Heart left ventricle (tissue), 16 donors: ENCODE results near the gene CYP1B1. TPM values are rescaled to one million over a fixed set of nuclear protein-coding genes. Genes with fewer than 3 reads are reported as not detected.
"Not testable (repeated sequence)": the region's sequence is repeated elsewhere in the genome, so short reads cannot be mapped to it uniquely, and the experiment has no call there.

Source experiments
- ATAC-seq, 4 donors: fragments of 200-7000 bp; cut with Tn5 transposase; one replicate each; pipeline ENCODE4 v1.9.1; 2020 to 2022; ENCODE audit warnings: moderate library complexity in 4 of 4, mild to moderate bottlenecking in 3 of 4, moderate number of reproducible peaks in 1 of 4
- DNase-seq, 5 donors: peaks; one replicate each; pipeline ENCODE4 v3.0.0-alpha.2; 2020
- H3K27ac ChIP-seq, 12 donors: fragments of 200-600 bp; sonication (generic) in 4 of 12; one replicate each; pipeline versions ENCODE4 v1.5.0 to v1.8.0; 2016 to 2022; ENCODE audit warnings: mild to moderate bottlenecking in 2 of 12
- H3K27me3 ChIP-seq, 9 donors: fragments of 200-600 bp; sonication (generic) in 2 of 9; one replicate each; pipeline versions ENCODE4 v1.5.1 to v1.8.0; 2016 to 2022; ENCODE audit warnings: mild to moderate bottlenecking in 3 of 9
- H3K36me3 ChIP-seq, 9 donors: fragments of 200-600 bp; sonication (generic) in 2 of 9; one replicate each; pipeline versions ENCODE4 v1.5.0 to v1.8.0; 2018 to 2022; ENCODE audit warnings: mild to moderate bottlenecking in 2 of 9
- H3K4me1 ChIP-seq, 12 donors: fragments of 200-600 bp; sonication (generic) in 4 of 12; one replicate each; pipeline versions ENCODE4 v1.5.0 to v1.8.0; 2016 to 2022; ENCODE audit warnings: mild to moderate bottlenecking in 3 of 12
- H3K4me3 ChIP-seq, 12 donors: fragments of 200-600 bp; sonication (generic) in 4 of 12; one replicate each; pipeline versions ENCODE4 v1.5.0 to v1.8.0; 2017 to 2022; ENCODE audit warnings: mild to moderate bottlenecking in 9 of 12, moderate library complexity in 4 of 12
- H3K9me3 ChIP-seq, 12 donors: fragments of 200-600 bp; sonication (generic) in 4 of 12; one replicate each; pipeline versions ENCODE4 v1.5.0 to v1.8.0; 2016 to 2022; ENCODE audit warnings: mild to moderate bottlenecking in 1 of 12
- CTCF ChIP-seq, 12 donors: fragments of 200-600 bp; sonication (generic) in 4 of 12; IDR thresholded peaks; one replicate each; pipeline versions ENCODE4 v1.5.0 to v1.8.0; 2018 to 2022; ENCODE audit warnings: antibody characterized with exemption in 12 of 12, mild to moderate bottlenecking in 5 of 12
- POLR2A ChIP-seq, 2 donors: fragments of 450-650 bp; IDR thresholded peaks; one replicate each; pipeline ENCODE4 v1.6.1; 2017; ENCODE audit warnings: antibody characterized with exemption in 2 of 2, mild to moderate bottlenecking in 2 of 2, moderate library complexity in 2 of 2
- WGBS, 4 donors: extraction: QIAGEN DNeasy Blood & Tissue Kit in 2 of 4; methylation state at CpG; one replicate each; pipeline versions ENCODE4 v1.1.5 to v1.1.7; 2013 to 2018; 5-methylcytosine and 5-hydroxymethylcytosine counted together
- intact Hi-C, 10 donors: fragments of 100-400 bp; cut with DNase I; formaldehyde crosslinking; loops; one replicate each; pipeline versions ENCODE4 v1.11.1 to v1.14.2; 2022
- polyA plus RNA-seq, 2 donors: library from polyadenylated mRNA; stranded (reverse); fragments of 200-250 nt; gene quantifications; one replicate each; pipeline ENCODE4 v1.2.3, GENCODE V29; 2013
- total RNA-seq, 9 donors: library from RNA; depleted of rRNA in 2 of 9; stranded (reverse); fragments of >200 nt in 2 of 9; fragmentation: NEBNext Ultra II Directional in 3 of 9; extraction: Animal tissue kit (Norgen Biotek cat#: 25700) in 3 of 9; gene quantifications; one replicate each; pipeline versions ENCODE4 v1.1.0 to v1.2.4, GENCODE V29; 2016 to 2023
- donor health status: ischemic (EF 13 %, LVEDD 7.1; RV severe dilation, severe dysfunction).
- donor health status: healthy with polysubstance abuse.
- donor health status: DM: no; HTN: yes; CAD: no.
- donor health status: DM: no; HTN: no; CAD: no.
- donor health status: ischemic (EF 25% LVEDD 6.9; RV normal size, moderate dysfunction).
- donor health status: ischemic (EF 25% LVEDD 5.7; RV mildly dilated, moderate dysfunction).
- donor health status: healthy.
- donor health status: DM: yes; HTN: yes; CAD: no.
- donor health status: ischemic (EF 35%, LVEDD 5.7; RV mildly dilated, moderate dysfunction).
- donor health status: nonischemic (EF 11% LVEDD 7.7; RV severe dilation, severe dysfunction).
- donor health status: DM: yes; HTN: yes; CAD: no.
- donor health status: PGD.
- donor health status: ischemic (EF 29% LVEDD 5.4; RV normal size, mild dysfunction).
- donor health status: nonischemic (EF 23%, LVEDD 6.1; RV moderate dilation, normal function).

Gene CYP1B1
- total and polyA plus RNA-seq, 11 donors: 3.9 to 68.8 (median 20.5) TPM

GRCh38 chr2:38091760-38092159 lies 15.8 kb upstream of the CYP1B1 start:
- Histone ChIP-seq H3K36me3 (no peaks in the 10 kb centered on the region), H3K4me3 (no peak overlapping the region), H3K4me1 (peaks cover 0 to 57% (median 33%) of the 10 kb centered on the region in 12 donors), H3K27ac (peak overlapping the region; percentile 15 to 89 (median 74)), H3K9me3 (no peaks in the 10 kb centered on the region), H3K27me3 (peaks cover 0 to 5% (median 0%) of the 10 kb centered on the region in 9 donors)
- intact Hi-C loops: no loop called here
- ATAC-seq (no peak), DNase-seq (no peak)
- WGBS, 4 donors: 80 to 91% (median 82%) methylated on average over 5 of the region's 5 CpGs
- TF ChIP-seq CTCF (IDR thresholded peaks at IDR 0.05) (no peak), POLR2A (IDR thresholded peaks at IDR 0.05) (no peak)

- Histone ChIP-seq H3K27me3 (peaks cover 0 to 5% (median 0%) of the 10 kb centered on the region in 9 donors), H3K4me3 (no peak overlapping the region), H3K4me1 (peaks cover 0 to 49% (median 25%) of the 10 kb centered on the region in 12 donors), H3K36me3 (no peaks in the 10 kb centered on the region), H3K9me3 (no peaks in the 10 kb centered on the region), H3K27ac (peak overlapping the region in 6 of 12 donors; percentile 71 to 89 (median 84))
- WGBS, 4 donors: 73 to 87% (median 77%) methylated on average over 5 of the region's 5 CpGs
- ATAC-seq: no peak
- no peak for DNase-seq
- TF ChIP-seq CTCF (IDR thresholded peaks at IDR 0.05) (no peak), POLR2A (IDR thresholded peaks at IDR 0.05) (no peak)
- intact Hi-C loops: no loop called here
Observed at GRCh38 chr2:38090928-38091327, 15.0 kb upstream of the CYP1B1 start.

GRCh38 chr2:38090212-38090611 lies 14.3 kb upstream of the CYP1B1 start:
- WGBS, 4 donors: 88 to 94% (median 92%) methylated on average over 6 of the region's 6 CpGs
- H3K36me3 ChIP-seq, H3K27me3 ChIP-seq, H3K27ac ChIP-seq, H3K4me3 ChIP-seq, DNase-seq, H3K9me3 ChIP-seq, ATAC-seq, intact Hi-C loops: not testable (repeated sequence)
- peaks cover 0 to 42% (median 22%) of the 10 kb centered on the region in 12 donors for H3K4me1 ChIP-seq

- WGBS, 4 donors: 78 to 89% (median 83%) methylated on average over 10 of the region's 10 CpGs
- ATAC-seq, H3K9me3 ChIP-seq, DNase-seq, H3K27me3 ChIP-seq, intact Hi-C loops, H3K36me3 ChIP-seq: not testable (repeated sequence)
- Histone ChIP-seq H3K27ac (peak overlapping the region in 1 of 12 donors; percentile 54), H3K4me3 (peak overlapping the region in 2 of 12 donors; percentile 13 to 14), H3K4me1 (peaks cover 0 to 13% (median 0%) of the 10 kb centered on the region in 12 donors)
Observed at GRCh38 chr2:38085998-38086698, 10.2 kb upstream of the CYP1B1 start.

GRCh38 chr2:38084556-38084955 lies 8.6 kb upstream of the CYP1B1 start:
- H3K9me3 ChIP-seq, H3K4me1 ChIP-seq, H3K27me3 ChIP-seq, H3K36me3 ChIP-seq, DNase-seq, intact Hi-C loops, ATAC-seq: not testable (repeated sequence)
- Histone ChIP-seq H3K4me3 (peak overlapping the region in 1 of 12 donors; percentile 16), H3K27ac (peak overlapping the region in 2 of 12 donors; percentile 6 to 46)
- WGBS, 4 donors: 65 to 73% (median 67%) methylated on average over 8 of the region's 8 CpGs

GRCh38 chr2:38082727-38083126 lies 6.8 kb upstream of the CYP1B1 start:
- peak overlapping the region in 7 of 12 donors; percentile 37 to 72 (median 54) for H3K27ac ChIP-seq
- peaks cover 0 to 16% (median 0%) of the 10 kb centered on the region in 9 donors for H3K27me3 ChIP-seq
- intact Hi-C loops, ATAC-seq, H3K9me3 ChIP-seq, H3K4me3 ChIP-seq, DNase-seq, H3K4me1 ChIP-seq, H3K36me3 ChIP-seq: not testable (repeated sequence)
- WGBS, 4 donors: 75 to 82% (median 81%) methylated on average over 9 of the region's 9 CpGs
